Activated naive CD8-positive, alpha-beta T cell treated with anti-CD3 and anti-CD28 coated beads for 36 hours (primary cell): ENCODE data around the gene HDHD5. TPM values are rescaled to one million over a fixed set of nuclear protein-coding genes. Genes with fewer than 3 reads are reported as not detected.
A peak's percentile ranks its signal among the peaks of the same experiment; 100 is the strongest.

Source experiments
- DNase-seq: peaks from one replicate; pipeline ENCODE4 v3.0.0; 2021
- H3K27ac Mint-ChIP-seq: one replicate; pipeline ENCODE4 v1.8.0; 2022; ENCODE audit warnings: mild to moderate bottlenecking, moderate library complexity, mixed read lengths
- H3K27me3 Mint-ChIP-seq: one replicate; pipeline ENCODE4 v1.8.0; 2022; ENCODE audit warnings: mild to moderate bottlenecking, mixed read lengths
- H3K36me3 Mint-ChIP-seq: one replicate; pipeline ENCODE4 v1.8.0; 2021; ENCODE audit warnings: mild to moderate bottlenecking, mixed read lengths
- H3K4me1 Mint-ChIP-seq: one replicate; pipeline ENCODE4 v1.8.0; 2021; ENCODE audit warnings: mixed read lengths
- H3K4me3 Mint-ChIP-seq: one replicate; pipeline ENCODE4 v1.8.0; 2022; ENCODE audit warnings: mild to moderate bottlenecking, moderate library complexity, mixed read lengths
- H3K9me3 Mint-ChIP-seq: one replicate; pipeline ENCODE4 v1.8.0; 2022; ENCODE audit warnings: mixed read lengths
- total RNA-seq, 2 experiments: library from RNA; stranded (reverse); gene quantifications; one replicate each; pipeline ENCODE4 v1.2.3, GENCODE V29; 2021

Gene HDHD5
- 10 to 100 TPM; 54.9 to 64.8 TPM for total RNA-seq

DNA sequence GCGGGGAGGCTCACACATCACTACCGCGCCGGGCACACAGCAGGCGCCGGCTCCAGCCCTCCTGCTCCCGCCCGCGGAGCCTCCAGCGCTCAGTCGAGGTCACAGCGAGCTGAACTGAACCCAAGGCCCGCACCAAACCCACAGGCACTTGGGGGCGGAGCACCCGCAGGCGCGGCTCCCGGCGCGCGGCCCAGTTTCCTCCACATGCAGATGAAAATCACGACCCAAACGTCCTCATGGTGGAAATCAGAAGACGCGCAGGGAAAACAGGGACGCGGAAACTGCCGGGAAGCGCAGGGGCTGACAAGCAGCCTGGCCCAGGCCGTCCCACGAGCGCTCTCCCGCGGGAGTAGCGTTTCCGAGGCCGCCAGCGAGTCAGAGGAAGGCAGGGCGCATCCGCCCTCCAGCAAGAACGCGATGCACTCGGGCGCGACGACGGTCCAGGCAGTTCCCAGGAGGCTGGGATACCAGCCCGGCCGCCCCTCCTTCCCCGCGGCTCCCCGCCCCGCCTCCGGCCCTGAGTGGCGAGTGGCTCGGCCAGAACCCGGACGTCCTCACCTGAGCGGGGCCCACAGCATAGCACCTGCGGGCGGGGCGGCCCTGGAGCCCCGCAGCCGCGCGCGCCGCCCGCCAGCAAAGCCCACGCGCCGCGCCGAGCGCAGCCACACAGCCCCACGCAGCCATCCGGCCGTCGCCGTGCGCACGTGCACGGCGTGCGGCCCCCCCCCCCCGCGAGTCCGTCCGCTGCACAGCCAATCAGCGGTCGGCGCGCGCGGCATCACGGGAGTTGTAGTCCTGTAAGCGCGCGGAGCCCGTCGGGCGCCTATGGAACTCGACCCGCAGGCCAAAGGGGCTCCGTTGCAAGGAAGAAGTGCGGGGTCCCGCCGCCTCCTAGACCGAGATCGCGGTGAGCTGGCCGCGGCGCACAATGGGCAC, at the start of gene HDHD5:
Gene HDHD5, minus strand, starts transcription at position 710 of the 936 bp plus-strand sequence. Its CDS starts 26 bp downstream, at position 684.
- peak within 1 kb of the TSS; percentile 90 for H3K4me3 Mint-ChIP-seq
- peaks cover 33% of the 10 kb centered on the region for H3K4me1 Mint-ChIP-seq
- peak; percentile 86 for DNase-seq
- peaks cover 18% of the 10 kb centered on the region for H3K36me3 Mint-ChIP-seq
- H3K27me3 Mint-ChIP-seq, result no peaks in the 10 kb centered on the region
- H3K9me3 Mint-ChIP-seq, result no peaks in the 10 kb centered on the region
- H3K27ac Mint-ChIP-seq, result peak within 1 kb of the TSS; percentile 84

DNA sequence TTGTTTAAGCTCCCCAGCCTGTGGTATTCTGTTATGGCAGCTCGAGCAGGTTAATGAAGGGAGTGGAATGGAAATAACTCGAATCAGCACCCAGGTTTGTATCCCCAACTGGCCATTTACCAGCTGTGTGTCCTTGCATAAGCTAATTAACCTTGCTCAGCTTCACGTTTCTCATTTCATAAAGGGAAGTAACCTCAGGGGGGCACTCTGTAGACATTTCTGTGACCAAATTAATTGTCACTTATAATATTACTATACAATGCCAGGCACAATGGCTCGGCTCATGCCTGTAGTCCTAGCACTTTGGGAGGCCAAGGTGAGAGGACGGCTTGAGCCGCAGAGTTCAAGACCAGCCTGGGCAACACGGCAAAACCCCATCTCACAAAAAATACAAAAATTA, 46.4 kb upstream of the HDHD5 start:
- no peak overlapping the region for H3K4me3 Mint-ChIP-seq
- H3K36me3 Mint-ChIP-seq, result peaks cover 7% of the 10 kb centered on the region

DNA sequence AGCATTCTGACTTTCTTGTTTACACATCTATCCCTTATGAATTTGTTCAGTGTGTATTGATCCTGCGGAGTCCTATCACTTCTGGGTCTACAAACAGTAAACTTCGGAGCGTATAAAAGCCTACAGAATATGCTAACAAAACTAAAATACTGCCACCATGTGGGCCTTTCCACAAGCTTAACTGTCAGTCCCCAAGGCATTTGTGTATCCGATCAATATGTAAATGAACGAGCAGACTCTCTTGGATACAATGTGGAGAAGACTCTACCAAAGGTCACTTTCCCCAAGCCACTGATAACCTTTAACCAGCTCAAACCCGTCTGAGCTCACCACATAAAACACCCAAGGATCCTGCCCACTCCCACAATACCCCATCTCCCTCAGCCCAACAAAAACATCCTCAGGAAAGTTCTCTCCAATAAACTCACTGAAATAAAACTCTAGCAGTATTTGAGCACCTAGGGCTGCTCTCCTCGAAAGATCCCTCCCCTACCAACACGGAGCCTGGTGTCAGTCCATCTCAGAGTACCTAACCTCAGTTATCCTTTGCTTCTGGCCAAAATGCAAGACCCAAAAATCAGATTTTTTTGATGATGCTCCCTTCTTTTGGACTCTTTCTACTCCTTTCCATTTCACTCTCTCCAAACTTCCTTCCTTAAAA, 42.3 kb upstream of the HDHD5 start:
- no peaks in the 10 kb centered on the region for H3K27me3 Mint-ChIP-seq
- H3K4me3 Mint-ChIP-seq, result no peak overlapping the region
- peaks cover 7% of the 10 kb centered on the region for H3K36me3 Mint-ChIP-seq
- peaks cover 2% of the 10 kb centered on the region for H3K4me1 Mint-ChIP-seq
- no peaks in the 10 kb centered on the region for H3K9me3 Mint-ChIP-seq
- no peak for DNase-seq
- no peak overlapping the region for H3K27ac Mint-ChIP-seq

More for the DNA sequence above, 46.4 kb upstream of the HDHD5 start:
- peaks cover 1% of the 10 kb centered on the region for H3K4me1 Mint-ChIP-seq
- no peaks in the 10 kb centered on the region for H3K9me3 Mint-ChIP-seq
- no peaks in the 10 kb centered on the region for H3K27me3 Mint-ChIP-seq
- H3K27ac Mint-ChIP-seq, result no peak overlapping the region
- DNase-seq, result no peak

DNA sequence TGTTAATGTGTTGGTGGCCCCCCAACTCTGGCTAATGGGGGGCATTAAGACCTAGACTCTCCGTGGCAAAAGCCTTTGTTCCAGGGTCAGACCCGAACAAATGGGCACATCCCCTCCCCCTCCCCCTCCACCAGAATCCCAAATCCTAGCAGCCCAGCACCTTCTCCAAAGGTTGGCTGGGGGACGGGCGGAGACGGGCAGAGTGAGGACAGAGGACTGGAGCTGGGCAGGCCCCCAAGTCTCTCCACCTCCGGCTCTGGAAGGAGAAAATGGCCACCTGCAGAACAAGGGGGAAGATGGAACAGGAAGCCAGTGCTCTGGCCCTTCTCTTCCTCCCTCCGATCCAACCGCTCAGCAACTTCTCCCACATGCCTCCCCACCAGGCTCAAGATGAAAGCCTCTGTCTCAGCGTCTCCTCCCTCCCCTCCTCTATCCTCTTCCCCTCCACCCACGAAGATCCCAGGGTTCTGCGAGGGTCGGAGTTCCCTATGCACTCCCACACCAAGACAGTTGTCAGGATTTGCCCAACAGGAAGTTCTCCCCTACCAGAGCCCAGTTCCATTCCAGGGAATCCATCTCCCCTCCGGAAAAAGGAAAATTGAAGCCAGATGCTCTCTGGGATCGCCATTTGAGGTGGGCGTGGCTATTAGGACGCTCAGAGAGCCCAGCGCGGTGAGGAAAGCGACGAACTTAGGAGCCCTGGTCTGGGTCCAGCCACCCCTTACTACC, 40.1 kb upstream of the HDHD5 start:
- Mint-ChIP-seq H3K9me3 (no peaks in the 10 kb centered on the region), H3K27ac (no peak overlapping the region), H3K4me1 (peaks cover 2% of the 10 kb centered on the region), H3K27me3 (no peaks in the 10 kb centered on the region), H3K4me3 (no peak overlapping the region), H3K36me3 (peaks cover 7% of the 10 kb centered on the region)
- no peak for DNase-seq

DNA sequence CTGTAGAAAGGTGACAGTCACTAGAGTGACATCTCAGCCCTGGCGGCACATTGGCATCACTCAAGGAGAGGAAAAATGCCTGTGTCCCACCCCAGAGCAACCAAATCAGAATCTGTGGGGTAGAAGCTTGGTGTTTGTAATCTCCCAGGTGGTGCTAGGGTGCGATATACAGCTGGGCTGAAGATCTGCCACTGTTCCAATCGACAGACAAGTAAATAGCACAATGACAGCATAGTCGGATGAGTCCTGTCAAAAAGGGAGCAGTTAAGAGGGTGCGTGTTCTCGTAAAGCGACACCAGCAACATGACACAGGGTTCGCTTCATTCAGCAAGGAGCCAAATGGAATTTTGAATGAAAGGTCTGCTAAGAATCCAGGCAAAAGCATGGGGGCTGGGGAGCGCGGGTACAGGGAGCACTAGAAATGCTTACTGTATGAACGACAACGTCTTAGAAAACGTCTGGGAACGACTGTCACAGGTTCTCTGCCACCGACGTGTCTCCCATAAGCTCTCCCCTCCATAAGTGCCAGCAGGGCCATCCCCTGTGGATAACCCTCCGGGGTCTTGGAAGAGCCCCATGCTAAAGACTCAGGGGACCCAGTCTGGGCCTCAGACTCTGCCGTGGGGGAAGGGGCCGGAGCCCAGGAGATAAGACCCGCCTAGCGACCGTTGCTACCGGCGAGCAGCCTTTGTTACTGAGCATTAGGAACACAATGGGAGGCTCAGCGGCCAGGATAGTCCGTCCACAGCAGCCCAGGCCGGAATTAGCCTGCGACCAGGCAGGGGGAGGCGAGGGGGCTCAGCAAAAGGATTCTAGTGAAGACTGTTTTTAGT, 39.3 kb upstream of the HDHD5 start:
- H3K27ac Mint-ChIP-seq, result no peak overlapping the region
- no peak for DNase-seq
- peaks cover 7% of the 10 kb centered on the region for H3K36me3 Mint-ChIP-seq
- no peaks in the 10 kb centered on the region for H3K9me3 Mint-ChIP-seq
- H3K4me1 Mint-ChIP-seq, result peaks cover 2% of the 10 kb centered on the region
- H3K4me3 Mint-ChIP-seq, result no peak overlapping the region
- H3K27me3 Mint-ChIP-seq, result no peaks in the 10 kb centered on the region

DNA sequence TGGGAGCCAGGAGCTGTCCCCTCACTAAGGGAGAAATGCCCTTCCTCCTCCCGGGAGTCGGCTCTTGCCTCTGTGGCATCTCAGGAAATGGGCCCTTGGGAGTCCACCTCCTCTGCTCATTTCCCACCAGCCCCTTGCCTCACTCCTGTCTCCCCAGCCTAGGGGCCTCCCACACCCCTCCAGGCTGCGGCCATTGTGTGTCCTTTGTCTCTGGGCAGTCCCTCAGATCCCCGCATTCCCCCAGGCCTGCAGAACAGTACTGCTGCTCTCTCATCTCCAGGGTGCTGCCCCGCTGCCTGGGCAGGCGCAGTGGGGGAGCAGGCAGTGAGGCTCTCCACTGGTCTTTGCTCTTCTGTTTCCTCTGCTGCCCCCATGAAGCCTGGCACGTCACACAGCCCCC, 35.1 kb upstream of the HDHD5 start:
- H3K36me3 Mint-ChIP-seq, result peaks cover 1% of the 10 kb centered on the region

DNA sequence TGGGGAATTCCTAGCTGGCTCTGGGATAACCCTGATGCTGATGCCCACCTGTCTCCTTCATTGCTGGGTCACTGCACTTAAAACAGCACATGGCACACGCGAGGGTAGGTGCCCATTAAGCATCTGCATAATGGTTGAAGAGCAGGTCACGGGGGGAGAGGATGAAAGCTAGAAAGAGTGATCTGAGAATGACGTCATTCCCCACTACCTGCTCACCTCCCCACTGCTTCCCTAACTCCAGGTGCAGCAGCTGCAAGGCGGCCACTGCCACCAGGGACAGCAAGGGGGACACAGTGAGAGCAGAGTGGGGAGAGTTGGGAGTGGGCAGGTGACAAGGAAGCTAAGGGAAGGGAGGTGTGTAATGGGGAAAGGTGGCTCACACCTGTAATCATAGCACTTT, 33.1 kb upstream of the HDHD5 start:
- no peak for DNase-seq
- Mint-ChIP-seq H3K9me3 (no peaks in the 10 kb centered on the region), H3K4me1 (no peaks in the 10 kb centered on the region), H3K4me3 (no peak overlapping the region), H3K36me3 (peaks cover 1% of the 10 kb centered on the region), H3K27me3 (no peaks in the 10 kb centered on the region), H3K27ac (no peak overlapping the region)

More for the DNA sequence above, 35.1 kb upstream of the HDHD5 start:
- Mint-ChIP-seq H3K27ac (peak overlapping the region; percentile 36), H3K9me3 (no peaks in the 10 kb centered on the region), H3K4me3 (no peak overlapping the region), H3K27me3 (no peaks in the 10 kb centered on the region), H3K4me1 (peaks cover 2% of the 10 kb centered on the region)
- no peak for DNase-seq

DNA sequence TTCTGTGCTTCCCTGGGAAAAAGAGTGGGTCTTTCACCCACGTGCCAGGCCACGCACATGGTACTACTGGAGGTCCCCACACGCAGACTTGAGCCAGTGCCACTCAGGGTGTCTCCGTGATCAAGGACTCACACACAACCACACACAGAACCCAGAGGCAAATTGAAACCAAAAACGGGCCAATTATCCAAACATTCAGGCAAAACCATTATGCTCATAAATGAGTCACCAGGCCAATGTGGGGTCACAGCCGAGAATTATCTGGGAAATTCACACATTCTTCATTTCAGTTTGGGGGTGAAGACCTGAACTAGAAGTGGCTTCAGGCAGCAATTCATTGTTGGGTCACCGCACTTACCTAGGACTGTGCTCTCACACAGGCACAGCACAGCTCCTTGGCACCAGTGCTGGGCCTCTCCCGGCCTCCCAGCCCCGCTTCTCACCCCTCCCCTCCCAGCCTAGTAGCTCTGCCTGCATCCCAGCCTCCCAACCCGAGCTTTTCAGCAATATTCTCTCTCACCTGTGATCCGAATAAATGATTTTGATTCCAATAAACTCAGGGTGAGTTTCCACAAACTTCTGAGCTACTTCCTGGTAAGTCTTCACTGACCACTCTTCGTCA, 32.2 kb upstream of the HDHD5 start:
- no peaks in the 10 kb centered on the region for H3K27me3 Mint-ChIP-seq
- H3K27ac Mint-ChIP-seq, result no peak overlapping the region
- no peak overlapping the region for H3K4me3 Mint-ChIP-seq
- no peak for DNase-seq
- no peaks in the 10 kb centered on the region for H3K9me3 Mint-ChIP-seq
- no peaks in the 10 kb centered on the region for H3K4me1 Mint-ChIP-seq
- H3K36me3 Mint-ChIP-seq, result peaks cover 1% of the 10 kb centered on the region

DNA sequence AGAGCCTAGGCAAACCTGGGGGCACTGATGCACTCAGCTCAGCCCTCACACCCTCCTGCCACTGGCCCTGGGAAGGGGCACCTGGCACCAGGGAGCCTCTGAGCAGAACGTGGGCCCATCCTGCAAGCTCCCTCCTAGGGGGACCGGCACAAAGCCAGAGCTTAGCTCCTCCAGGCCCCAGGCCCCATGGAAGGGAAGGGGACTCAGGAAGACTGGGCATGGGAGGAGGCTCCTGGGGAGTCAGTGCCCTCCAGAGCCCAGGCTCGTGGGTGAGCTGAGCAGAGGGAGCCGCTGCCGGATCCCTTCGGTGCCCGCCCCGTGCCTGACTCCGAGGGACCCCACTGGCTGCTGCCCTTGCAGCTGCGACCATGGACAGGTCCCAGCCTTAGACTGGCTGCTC, 31.6 kb upstream of the HDHD5 start:
- Mint-ChIP-seq H3K9me3 (no peaks in the 10 kb centered on the region), H3K4me3 (no peak overlapping the region), H3K36me3 (peaks cover 1% of the 10 kb centered on the region), H3K27ac (no peak overlapping the region), H3K27me3 (no peaks in the 10 kb centered on the region), H3K4me1 (no peaks in the 10 kb centered on the region)
- DNase-seq, result no peak

DNA sequence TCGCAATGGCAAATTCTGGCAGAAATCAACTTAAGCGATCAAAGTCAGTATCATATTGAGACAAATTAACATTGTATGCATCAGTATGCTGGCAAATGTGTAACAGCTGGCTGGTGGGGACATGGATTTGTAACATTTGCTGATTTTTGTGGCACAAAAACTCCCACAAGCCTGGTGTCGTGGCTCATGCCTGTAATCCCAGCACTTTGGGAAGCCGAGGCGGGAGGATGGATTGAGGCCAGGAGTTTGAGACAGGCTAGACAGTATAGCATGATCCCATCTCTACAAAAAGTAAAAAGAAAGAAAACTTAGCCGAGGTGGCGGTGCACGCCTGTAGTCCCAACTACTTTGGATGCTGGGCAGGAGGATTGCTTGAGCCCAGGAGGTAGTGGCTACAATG, 17.6 kb upstream of the HDHD5 start:
- peaks cover 4% of the 10 kb centered on the region for H3K4me1 Mint-ChIP-seq
- no peaks in the 10 kb centered on the region for H3K27me3 Mint-ChIP-seq
- DNase-seq, result no peak
- no peak overlapping the region for H3K27ac Mint-ChIP-seq
- no peaks in the 10 kb centered on the region for H3K9me3 Mint-ChIP-seq
- H3K36me3 Mint-ChIP-seq, result peaks cover 2% of the 10 kb centered on the region
- H3K4me3 Mint-ChIP-seq, result no peak overlapping the region

DNA sequence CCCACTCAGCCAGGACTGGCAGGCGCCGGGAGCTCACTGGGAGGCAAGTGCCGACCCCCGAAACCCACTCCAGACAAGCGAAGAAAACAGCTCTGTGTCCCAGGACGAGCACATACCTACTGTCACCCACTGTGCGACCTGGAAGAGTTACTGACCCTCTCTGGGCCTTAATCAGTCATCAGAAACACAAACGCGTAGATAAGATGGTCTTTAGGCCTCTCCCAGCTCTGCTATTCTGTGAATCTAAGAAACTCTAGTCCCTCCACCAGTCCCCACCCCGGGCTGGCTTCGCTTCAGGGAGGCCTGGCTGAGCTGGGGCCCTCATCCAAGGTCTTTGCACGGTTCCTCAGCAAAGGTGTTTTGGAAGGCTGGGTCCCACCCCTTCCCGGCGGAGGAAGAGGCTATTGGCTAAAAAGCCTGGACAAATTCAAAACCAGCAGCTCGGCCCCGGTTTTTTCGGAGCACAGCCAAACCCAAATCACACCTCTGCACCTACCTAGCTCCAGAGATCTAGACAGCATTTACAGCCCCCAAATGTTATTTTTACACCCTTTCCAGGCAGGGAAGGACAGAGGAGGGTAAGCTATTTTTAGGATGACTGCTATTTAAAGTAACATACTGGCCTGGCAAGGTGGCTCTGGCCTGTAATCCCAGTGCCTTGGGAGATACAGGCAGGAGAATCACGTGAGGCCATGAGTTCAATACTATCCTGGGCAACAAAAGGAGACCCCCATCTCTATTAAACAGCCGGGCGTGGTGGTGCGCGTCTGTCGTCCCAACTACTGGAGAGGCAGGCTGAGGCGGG, 13.2 kb upstream of the HDHD5 start:
- Mint-ChIP-seq H3K27me3 (no peaks in the 10 kb centered on the region), H3K36me3 (no peaks in the 10 kb centered on the region), H3K4me3 (peak overlapping the region; percentile 77), H3K9me3 (no peaks in the 10 kb centered on the region), H3K4me1 (peaks cover 6% of the 10 kb centered on the region), H3K27ac (peak overlapping the region; percentile 74)
- DNase-seq, result no peak

DNA sequence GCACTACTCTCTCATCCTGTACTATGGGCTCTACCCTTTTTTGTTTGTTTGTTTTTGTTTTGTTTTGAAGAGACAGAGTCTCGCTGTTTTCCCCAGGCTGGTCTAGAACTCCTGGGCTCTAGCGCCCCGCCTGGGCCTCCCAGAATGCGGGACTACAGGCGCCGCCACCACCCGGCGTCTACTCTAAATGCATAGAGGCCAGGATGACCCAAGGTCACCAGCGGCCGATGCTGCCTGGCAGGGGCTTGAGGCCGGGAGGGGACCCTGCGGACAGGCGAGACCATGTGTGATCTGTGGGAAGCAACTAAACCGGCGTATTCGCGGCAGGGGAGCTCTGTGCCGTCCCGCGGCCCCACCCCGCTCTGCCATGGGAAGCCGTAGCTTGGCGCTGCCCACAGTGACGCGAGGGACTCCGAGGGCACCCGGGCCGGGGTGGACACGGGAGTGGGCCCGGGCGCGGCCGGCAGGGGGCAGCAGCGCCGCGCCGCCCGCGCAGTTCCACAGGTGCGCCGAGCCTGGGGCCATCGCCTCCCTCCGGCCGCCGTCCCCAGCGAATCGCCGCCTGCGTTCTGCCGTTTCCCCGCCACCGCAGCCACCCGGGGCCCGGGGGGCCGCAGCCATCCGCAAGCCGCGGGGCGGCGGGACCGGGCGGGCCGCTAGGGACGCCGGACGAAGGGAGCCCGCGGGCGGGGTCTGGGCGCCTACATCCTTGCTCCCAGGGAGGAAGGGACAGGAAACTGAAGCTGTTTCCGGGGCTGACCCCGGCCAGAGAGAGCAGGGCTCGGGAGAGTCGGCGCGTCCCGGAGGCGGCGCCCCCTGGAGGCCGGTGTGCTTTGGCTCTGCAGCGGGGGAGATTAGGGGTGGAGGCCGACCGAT, 12.3 kb upstream of the HDHD5 start:
- Mint-ChIP-seq H3K27ac (peak overlapping the region; percentile 80), H3K27me3 (no peaks in the 10 kb centered on the region), H3K36me3 (no peaks in the 10 kb centered on the region), H3K4me3 (peak overlapping the region; percentile 77), H3K9me3 (no peaks in the 10 kb centered on the region), H3K4me1 (peaks cover 6% of the 10 kb centered on the region)
- peak; percentile 87 for DNase-seq

DNA sequence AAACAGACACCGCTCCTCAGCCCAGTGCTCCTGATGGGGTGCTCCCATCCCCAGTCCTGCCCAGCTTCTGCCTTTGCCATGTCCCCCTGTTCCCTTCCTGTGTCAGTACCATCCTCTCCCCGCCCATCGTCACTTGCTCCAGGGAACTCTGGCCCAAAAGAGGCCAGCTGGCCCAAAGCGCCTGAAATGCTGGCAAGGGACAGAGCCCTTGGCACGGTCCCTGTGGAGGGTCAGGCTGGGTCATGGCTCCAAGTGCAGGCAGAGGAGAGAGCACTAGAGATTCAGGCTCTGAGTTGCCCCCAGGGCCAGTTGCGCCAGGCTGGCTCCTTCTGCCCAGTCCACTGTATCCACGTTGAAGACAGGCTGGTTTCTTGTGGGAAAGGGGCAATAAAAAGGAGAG, 8.4 kb upstream of the HDHD5 start:
- Mint-ChIP-seq H3K4me1 (peaks cover 6% of the 10 kb centered on the region), H3K4me3 (no peak overlapping the region), H3K27me3 (no peaks in the 10 kb centered on the region), H3K9me3 (no peaks in the 10 kb centered on the region), H3K36me3 (no peaks in the 10 kb centered on the region), H3K27ac (no peak overlapping the region)
- DNase-seq, result no peak
